Measurements from ENCODE around the gene TRIM36.
A peak's percentile ranks its signal among the peaks of the same experiment; 100 is the strongest.

The TRIM36 gene

GRCh38 chr5:115169487-115170133 lies at the start of gene TRIM36:
Gene TRIM36 (minus strand): TSS chr5:115169908. CDS start chr5:115169634, 274 bp downstream.
- Histone ChIP-seq H3K27ac (ENCODE audit: low read length) (peak within 1 kb of the TSS; percentile 58), H3K27me3 (ENCODE audit: low read depth, low read length) (peaks cover 9% of the 10 kb centered on the region), H3K9me3 (ENCODE audit: control insufficient read depth in 1 of 2, low read length in 2 of 2) (no peaks in the 10 kb centered on the region)

GRCh38 chr5:115214541-115214940 lies 44.8 kb upstream of the TRIM36 start:
- Histone ChIP-seq H3K4me1 (ENCODE audit: control insufficient read depth in 1 of 2, insufficient read depth in 2 of 2, low read length in 2 of 2) (no peaks in the 10 kb centered on the region), H3K9me3 (ENCODE audit: control insufficient read depth in 1 of 2, low read length in 2 of 2) (no peaks in the 10 kb centered on the region), H3K36me3 (ENCODE audit: control insufficient read depth in 1 of 2, insufficient read depth in 2 of 2, low read length in 2 of 2) (peaks cover 3 to 14% of the 10 kb centered on the region in 2 donors), H3K4me3 (ENCODE audit: low read depth in 1 of 2, low read length in 2 of 2) (no peak overlapping the region), H3K27ac (ENCODE audit: low read length) (no peak overlapping the region), H3K27me3 (ENCODE audit: low read depth, low read length) (no peaks in the 10 kb centered on the region)

More at GRCh38 chr5:115169487-115170133, at the start of gene TRIM36:
- Histone ChIP-seq H3K36me3 (ENCODE audit: control insufficient read depth in 1 of 2, insufficient read depth in 2 of 2, low read length in 2 of 2) (no peaks in the 10 kb centered on the region), H3K4me1 (ENCODE audit: control insufficient read depth in 1 of 2, insufficient read depth in 2 of 2, low read length in 2 of 2) (peaks cover 0 to 17% of the 10 kb centered on the region in 2 donors), H3K4me3 (ENCODE audit: low read depth in 1 of 2, low read length in 2 of 2) (peak within 1 kb of the TSS; percentile 66 to 95)

DNA sequence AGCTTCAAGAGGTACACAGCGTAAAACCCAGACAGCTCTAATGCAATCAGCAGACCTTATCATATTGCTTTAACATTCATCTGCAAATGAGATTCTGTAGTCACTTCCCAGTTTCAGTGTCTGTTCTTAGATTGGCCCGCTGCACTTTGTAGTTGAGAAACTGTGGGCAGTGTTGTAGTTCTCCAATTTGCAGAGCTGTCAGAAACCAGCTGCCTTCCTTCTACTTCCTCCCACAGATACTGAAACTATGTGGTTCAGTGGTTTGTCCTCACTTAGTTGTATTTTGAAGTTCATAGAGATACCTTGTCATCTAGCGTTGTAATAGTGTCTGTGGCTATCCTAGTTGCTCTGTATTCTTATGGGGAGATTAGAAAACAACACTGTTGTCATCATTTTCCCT lies 39.6 kb upstream of the TRIM36 start:
- no peak overlapping the region for H3K27ac ChIP-seq (ENCODE audit: low read length)
- H3K9me3 ChIP-seq (ENCODE audit: control insufficient read depth in 1 of 2, low read length in 2 of 2): no peaks in the 10 kb centered on the region
- no peaks in the 10 kb centered on the region for H3K4me1 ChIP-seq (ENCODE audit: control insufficient read depth in 1 of 2, insufficient read depth in 2 of 2, low read length in 2 of 2)
- no peak overlapping the region for H3K4me3 ChIP-seq (ENCODE audit: low read depth in 1 of 2, low read length in 2 of 2)
- H3K36me3 ChIP-seq (ENCODE audit: control insufficient read depth in 1 of 2, insufficient read depth in 2 of 2, low read length in 2 of 2): peaks cover 0 to 7% of the 10 kb centered on the region in 2 donors
- no peaks in the 10 kb centered on the region for H3K27me3 ChIP-seq (ENCODE audit: low read depth, low read length)

- Histone ChIP-seq H3K36me3 (ENCODE audit: control insufficient read depth in 1 of 2, insufficient read depth in 2 of 2, low read length in 2 of 2) (peaks cover 0 to 4% of the 10 kb centered on the region in 2 donors), H3K4me3 (ENCODE audit: low read depth in 1 of 2, low read length in 2 of 2) (no peak overlapping the region), H3K4me1 (ENCODE audit: control insufficient read depth in 1 of 2, insufficient read depth in 2 of 2, low read length in 2 of 2) (no peaks in the 10 kb centered on the region), H3K9me3 (ENCODE audit: control insufficient read depth in 1 of 2, low read length in 2 of 2) (no peaks in the 10 kb centered on the region), H3K27ac (ENCODE audit: low read length) (no peak overlapping the region), H3K27me3 (ENCODE audit: low read depth, low read length) (no peaks in the 10 kb centered on the region)
Observed at GRCh38 chr5:115202952-115203351, 33.2 kb upstream of the TRIM36 start.

- Histone ChIP-seq H3K27me3 (ENCODE audit: low read depth, low read length) (no peaks in the 10 kb centered on the region), H3K27ac (ENCODE audit: low read length) (no peak overlapping the region), H3K4me3 (ENCODE audit: low read depth in 1 of 2, low read length in 2 of 2) (no peak overlapping the region), H3K36me3 (ENCODE audit: control insufficient read depth in 1 of 2, insufficient read depth in 2 of 2, low read length in 2 of 2) (no peaks in the 10 kb centered on the region), H3K4me1 (ENCODE audit: control insufficient read depth in 1 of 2, insufficient read depth in 2 of 2, low read length in 2 of 2) (no peaks in the 10 kb centered on the region), H3K9me3 (ENCODE audit: control insufficient read depth in 1 of 2, low read length in 2 of 2) (no peaks in the 10 kb centered on the region)
Observed at GRCh38 chr5:115196161-115196560, 26.5 kb upstream of the TRIM36 start.

- Histone ChIP-seq H3K4me3 (ENCODE audit: low read depth in 1 of 2, low read length in 2 of 2) (no peak overlapping the region), H3K4me1 (ENCODE audit: control insufficient read depth in 1 of 2, insufficient read depth in 2 of 2, low read length in 2 of 2) (no peaks in the 10 kb centered on the region), H3K27ac (ENCODE audit: low read length) (peak overlapping the region; percentile 49), H3K9me3 (ENCODE audit: control insufficient read depth in 1 of 2, low read length in 2 of 2) (no peaks in the 10 kb centered on the region), H3K27me3 (ENCODE audit: low read depth, low read length) (no peaks in the 10 kb centered on the region), H3K36me3 (ENCODE audit: control insufficient read depth in 1 of 2, insufficient read depth in 2 of 2, low read length in 2 of 2) (no peaks in the 10 kb centered on the region)
Observed at GRCh38 chr5:115194676-115195075, 25.0 kb upstream of the TRIM36 start.

- Histone ChIP-seq H3K9me3 (ENCODE audit: control insufficient read depth in 1 of 2, low read length in 2 of 2) (no peaks in the 10 kb centered on the region), H3K27me3 (ENCODE audit: low read depth, low read length) (no peaks in the 10 kb centered on the region), H3K4me1 (ENCODE audit: control insufficient read depth in 1 of 2, insufficient read depth in 2 of 2, low read length in 2 of 2) (no peaks in the 10 kb centered on the region), H3K27ac (ENCODE audit: low read length) (no peak overlapping the region), H3K4me3 (ENCODE audit: low read depth in 1 of 2, low read length in 2 of 2) (no peak overlapping the region), H3K36me3 (ENCODE audit: control insufficient read depth in 1 of 2, insufficient read depth in 2 of 2, low read length in 2 of 2) (no peaks in the 10 kb centered on the region)
Observed at GRCh38 chr5:115193295-115193694, 23.6 kb upstream of the TRIM36 start.

DNA sequence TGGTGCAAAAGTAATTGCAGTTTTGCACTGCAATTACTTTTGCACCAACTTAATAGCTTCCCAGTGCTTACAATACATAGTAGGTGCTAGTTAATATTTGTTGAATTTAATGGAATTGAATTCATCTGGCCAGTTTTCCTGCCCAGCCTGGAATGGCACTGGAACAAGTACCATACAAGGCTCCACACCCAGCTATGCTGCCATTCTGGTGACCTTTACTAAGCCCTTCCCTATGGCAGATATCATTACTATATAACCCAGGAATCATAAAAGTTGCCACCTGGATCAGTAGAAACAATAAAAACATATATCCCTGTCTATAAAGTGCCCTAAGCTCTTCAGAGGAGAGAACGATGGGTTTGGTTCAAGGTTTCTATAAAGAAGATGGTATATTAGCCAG lies 22.4 kb upstream of the TRIM36 start:
- no peak overlapping the region for H3K4me3 ChIP-seq (ENCODE audit: low read depth in 1 of 2, low read length in 2 of 2)
- H3K9me3 ChIP-seq (ENCODE audit: control insufficient read depth in 1 of 2, low read length in 2 of 2): no peaks in the 10 kb centered on the region
- H3K36me3 ChIP-seq (ENCODE audit: control insufficient read depth in 1 of 2, insufficient read depth in 2 of 2, low read length in 2 of 2): no peaks in the 10 kb centered on the region
- peak overlapping the region; percentile 47 for H3K27ac ChIP-seq (ENCODE audit: low read length)
- H3K27me3 ChIP-seq (ENCODE audit: low read depth, low read length): no peaks in the 10 kb centered on the region
- no peaks in the 10 kb centered on the region for H3K4me1 ChIP-seq (ENCODE audit: control insufficient read depth in 1 of 2, insufficient read depth in 2 of 2, low read length in 2 of 2)

- Histone ChIP-seq H3K4me3 (ENCODE audit: low read depth in 1 of 2, low read length in 2 of 2) (no peak overlapping the region), H3K36me3 (ENCODE audit: control insufficient read depth in 1 of 2, insufficient read depth in 2 of 2, low read length in 2 of 2) (no peaks in the 10 kb centered on the region), H3K4me1 (ENCODE audit: control insufficient read depth in 1 of 2, insufficient read depth in 2 of 2, low read length in 2 of 2) (no peaks in the 10 kb centered on the region), H3K27me3 (ENCODE audit: low read depth, low read length) (no peaks in the 10 kb centered on the region), H3K9me3 (ENCODE audit: control insufficient read depth in 1 of 2, low read length in 2 of 2) (no peaks in the 10 kb centered on the region), H3K27ac (ENCODE audit: low read length) (peak overlapping the region; percentile 47)
Observed at GRCh38 chr5:115191474-115192031, 21.8 kb upstream of the TRIM36 start.

DNA sequence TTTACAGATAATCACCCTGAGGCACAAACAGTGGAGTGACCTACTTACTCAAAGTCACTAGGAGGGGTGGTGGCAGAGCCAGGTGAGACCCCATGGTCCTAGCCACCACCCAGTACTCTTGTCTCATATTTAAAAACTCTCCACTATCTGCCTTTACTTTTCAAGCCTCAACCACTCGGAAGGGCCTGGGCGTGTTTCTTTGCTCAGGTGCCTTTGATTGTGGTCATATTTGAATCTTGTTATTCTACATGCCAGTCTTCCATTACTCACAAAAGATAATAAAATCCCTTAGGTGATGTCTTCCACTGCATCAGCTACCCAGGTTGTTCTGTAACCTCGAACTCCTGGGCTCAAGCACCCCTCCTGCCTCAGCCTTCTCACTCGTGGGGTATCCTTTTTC lies 20.7 kb upstream of the TRIM36 start:
- no peaks in the 10 kb centered on the region for H3K9me3 ChIP-seq (ENCODE audit: control insufficient read depth in 1 of 2, low read length in 2 of 2)
- no peaks in the 10 kb centered on the region for H3K27me3 ChIP-seq (ENCODE audit: low read depth, low read length)
- H3K27ac ChIP-seq (ENCODE audit: low read length): no peak overlapping the region
- H3K4me1 ChIP-seq (ENCODE audit: control insufficient read depth in 1 of 2, insufficient read depth in 2 of 2, low read length in 2 of 2): no peaks in the 10 kb centered on the region
- H3K4me3 ChIP-seq (ENCODE audit: low read depth in 1 of 2, low read length in 2 of 2): no peak overlapping the region
- no peaks in the 10 kb centered on the region for H3K36me3 ChIP-seq (ENCODE audit: control insufficient read depth in 1 of 2, insufficient read depth in 2 of 2, low read length in 2 of 2)

DNA sequence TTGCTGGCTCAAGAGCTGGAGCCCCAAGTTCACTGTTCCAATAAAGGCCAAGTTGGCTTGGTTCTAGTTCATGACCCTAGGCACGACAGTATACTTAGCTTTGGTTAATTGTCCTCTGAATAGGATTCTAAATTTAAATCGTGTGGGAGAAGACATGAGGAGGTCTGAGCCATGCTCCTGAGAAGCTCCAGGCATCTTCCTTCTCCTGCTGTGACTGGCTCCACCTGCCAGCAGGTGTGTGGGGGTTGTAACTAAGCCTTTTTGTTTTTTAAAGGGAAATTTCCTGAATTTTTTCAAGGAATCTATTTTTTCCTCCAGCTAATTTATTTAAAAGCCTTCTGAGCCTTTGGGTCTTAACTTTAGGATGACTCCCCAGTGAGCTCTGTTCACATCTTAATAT lies 20.2 kb upstream of the TRIM36 start:
- no peak overlapping the region for H3K4me3 ChIP-seq (ENCODE audit: low read depth in 1 of 2, low read length in 2 of 2)
- no peaks in the 10 kb centered on the region for H3K27me3 ChIP-seq (ENCODE audit: low read depth, low read length)
- no peaks in the 10 kb centered on the region for H3K4me1 ChIP-seq (ENCODE audit: control insufficient read depth in 1 of 2, insufficient read depth in 2 of 2, low read length in 2 of 2)
- no peaks in the 10 kb centered on the region for H3K9me3 ChIP-seq (ENCODE audit: control insufficient read depth in 1 of 2, low read length in 2 of 2)
- H3K27ac ChIP-seq (ENCODE audit: low read length): no peak overlapping the region
- H3K36me3 ChIP-seq (ENCODE audit: control insufficient read depth in 1 of 2, insufficient read depth in 2 of 2, low read length in 2 of 2): no peaks in the 10 kb centered on the region

GRCh38 chr5:115186794-115187193 lies 17.1 kb upstream of the TRIM36 start:
- no peaks in the 10 kb centered on the region for H3K9me3 ChIP-seq (ENCODE audit: control insufficient read depth in 1 of 2, low read length in 2 of 2)
- peaks cover 7% of the 10 kb centered on the region for H3K27me3 ChIP-seq (ENCODE audit: low read depth, low read length)
- H3K4me3 ChIP-seq (ENCODE audit: low read depth in 1 of 2, low read length in 2 of 2): no peak overlapping the region
- no peaks in the 10 kb centered on the region for H3K4me1 ChIP-seq (ENCODE audit: control insufficient read depth in 1 of 2, insufficient read depth in 2 of 2, low read length in 2 of 2)
- H3K36me3 ChIP-seq (ENCODE audit: control insufficient read depth in 1 of 2, insufficient read depth in 2 of 2, low read length in 2 of 2): no peaks in the 10 kb centered on the region
- no peak overlapping the region for H3K27ac ChIP-seq (ENCODE audit: low read length)
